HuH-7.5 (cell line): ENCODE results near the gene ABCC6.
"Not testable (repeated sequence)": the region's sequence is repeated elsewhere in the genome, so short reads cannot be mapped to it uniquely, and the experiment has no call there.

Experiments used
- DNase-seq: peaks from one replicate; pipeline ENCODE4 v3.0.0; 2011; ENCODE audit warnings: low spot score

The ABCC6 gene

GRCh38 chr16:16161319-16161718, 62.0 kb downstream of the ABCC6 start:
- no peak for DNase-seq

GRCh38 chr16:16159662-16160061, 63.6 kb downstream of the ABCC6 start:
- no peak for DNase-seq

GRCh38 chr16:16158741-16159374, 64.4 kb downstream of the ABCC6 start:
- DNase-seq: no peak

GRCh38 chr16:16158082-16158658, 65.1 kb downstream of the ABCC6 start:
- DNase-seq: no peak

GRCh38 chr16:16157166-16157565, 66.1 kb downstream of the ABCC6 start:
- DNase-seq: no peak

GRCh38 chr16:16155234-16155633, 68.1 kb downstream of the ABCC6 start:
- DNase-seq: no peak

- DNase-seq: no peak
Observed at GRCh38 chr16:16154281-16154951, 68.9 kb downstream of the ABCC6 start.

- not testable (repeated sequence) for DNase-seq
Observed at GRCh38 chr16:16153000-16153399, 70.3 kb downstream of the ABCC6 start.

- no peak for DNase-seq
Observed at GRCh38 chr16:16151315-16151714, 72.0 kb downstream of the ABCC6 start.

GRCh38 chr16:16150878-16151152, 72.5 kb downstream of the ABCC6 start:
- DNase-seq: no peak

- no peak for DNase-seq
Observed at GRCh38 chr16:16150117-16150877, 73.0 kb downstream of the ABCC6 start.

- DNase-seq: no peak
Observed at GRCh38 chr16:16149710-16150116, 73.6 kb downstream of the ABCC6 start.

- no peak for DNase-seq
Observed at GRCh38 chr16:16148755-16149154, 74.5 kb downstream of the ABCC6 start.

- DNase-seq: not testable (repeated sequence)
Observed at GRCh38 chr16:16148000-16148599, 75.2 kb downstream of the ABCC6 start.

- DNase-seq: no peak
Observed at GRCh38 chr16:16147316-16147999, 75.8 kb downstream of the ABCC6 start.

- DNase-seq: no peak
Observed at GRCh38 chr16:16146380-16147315, 76.6 kb downstream of the ABCC6 start.

- no peak for DNase-seq
Observed at GRCh38 chr16:16145286-16145685, 78.0 kb downstream of the ABCC6 start.

- DNase-seq: no peak
Observed at GRCh38 chr16:16144416-16144815, 78.9 kb downstream of the ABCC6 start.

GRCh38 chr16:16143931-16144330, 79.4 kb downstream of the ABCC6 start:
- no peak for DNase-seq

GRCh38 chr16:16143038-16143763, 80.1 kb downstream of the ABCC6 start:
- peak; percentile 62 for DNase-seq
